ENCODE results near the gene SYT3.

DNA sequence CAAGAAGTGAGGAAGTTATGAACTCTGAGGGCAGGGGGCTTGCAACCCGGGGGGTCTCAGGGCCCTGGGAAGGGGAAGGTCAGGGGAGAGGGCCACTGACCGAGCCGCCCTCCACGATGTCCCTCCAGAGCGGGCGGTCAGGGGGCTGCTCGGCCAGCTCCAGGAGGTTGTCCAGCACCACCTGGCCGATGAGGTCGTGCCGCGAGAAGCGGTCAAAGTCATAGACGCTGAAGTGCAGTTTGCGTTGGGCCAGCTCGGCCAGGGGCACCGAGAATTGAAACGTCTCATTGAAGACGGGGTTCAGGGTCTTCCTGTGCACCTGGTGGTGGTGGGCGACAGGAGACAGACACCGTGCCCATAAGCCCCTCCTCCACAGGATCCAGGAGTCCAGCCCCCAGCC lies 10.5 kb downstream of the SYT3 start:
- TF ChIP-seq, protein P1, sequence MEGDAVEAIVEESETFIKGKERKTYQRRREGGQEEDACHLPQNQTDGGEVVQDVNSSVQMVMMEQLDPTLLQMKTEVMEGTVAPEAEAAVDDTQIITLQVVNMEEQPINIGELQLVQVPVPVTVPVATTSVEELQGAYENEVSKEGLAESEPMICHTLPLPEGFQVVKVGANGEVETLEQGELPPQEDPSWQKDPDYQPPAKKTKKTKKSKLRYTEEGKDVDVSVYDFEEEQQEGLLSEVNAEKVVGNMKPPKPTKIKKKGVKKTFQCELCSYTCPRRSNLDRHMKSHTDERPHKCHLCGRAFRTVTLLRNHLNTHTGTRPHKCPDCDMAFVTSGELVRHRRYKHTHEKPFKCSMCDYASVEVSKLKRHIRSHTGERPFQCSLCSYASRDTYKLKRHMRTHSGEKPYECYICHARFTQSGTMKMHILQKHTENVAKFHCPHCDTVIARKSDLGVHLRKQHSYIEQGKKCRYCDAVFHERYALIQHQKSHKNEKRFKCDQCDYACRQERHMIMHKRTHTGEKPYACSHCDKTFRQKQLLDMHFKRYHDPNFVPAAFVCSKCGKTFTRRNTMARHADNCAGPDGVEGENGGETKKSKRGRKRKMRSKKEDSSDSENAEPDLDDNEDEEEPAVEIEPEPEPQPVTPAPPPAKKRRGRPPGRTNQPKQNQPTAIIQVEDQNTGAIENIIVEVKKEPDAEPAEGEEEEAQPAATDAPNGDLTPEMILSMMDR (IDR thresholded peaks at IDR 0.05; ENCODE audit: extremely low read depth in 1 of 2, insufficient read depth in 1 of 2, low read depth in 1 of 2, low read length in 2 of 2): no peak
- TF ChIP-seq EZH2 (IDR thresholded peaks at IDR 0.05; ENCODE audit: borderline replicate concordance, low read depth, low read length, severe bottlenecking): no peak
- no peak for TF ChIP-seq POLR2A (IDR thresholded peaks at IDR 0.05; ENCODE audit: low read depth, low read length)
- TF ChIP-seq POLR2AphosphoS5 (IDR thresholded peaks at IDR 0.05; ENCODE audit: insufficient read depth, low read depth, low read length): no peak
